WTC11 (cell line): ENCODE measurements around the gene PDZRN3.

ENCODE experiments used
- CBFB ChIP-seq: sonication (generic); formaldehyde crosslinking; IDR thresholded peaks from 2 replicates; pipeline ENCODE4 v1.8.1; 2022; ENCODE audit warnings: mild to moderate bottlenecking, low read depth, missing genetic modification reagents
- CTCF ChIP-seq: fragments of 200-600 bp; IDR thresholded peaks from 2 replicates; pipeline ENCODE4 v1.8.0; 2022; ENCODE audit warnings: antibody characterized with exemption
- JUN ChIP-seq: sonication (generic); formaldehyde crosslinking; IDR thresholded peaks from 2 replicates; pipeline ENCODE4 v1.8.0; 2023; ENCODE audit warnings: mild to moderate bottlenecking, missing genetic modification reagents
- KAT7 ChIP-seq: sonication (generic); formaldehyde crosslinking; IDR thresholded peaks from 2 replicates; pipeline ENCODE4 v1.8.1; 2023; ENCODE audit warnings: missing genetic modification reagents, mild to moderate bottlenecking, borderline replicate concordance
- TEAD1 ChIP-seq: sonication (generic); formaldehyde crosslinking; IDR thresholded peaks from 2 replicates; pipeline ENCODE4 v1.8.0; 2022; ENCODE audit warnings: mild to moderate bottlenecking, missing genetic modification reagents
- TP53 ChIP-seq: sonication (generic); formaldehyde crosslinking; IDR thresholded peaks from 2 replicates; pipeline ENCODE4 v1.8.1; 2023; ENCODE audit warnings: mild to moderate bottlenecking, missing genetic modification reagents
- USF2 ChIP-seq: sonication (generic); formaldehyde crosslinking; IDR thresholded peaks from 2 replicates; pipeline ENCODE4 v1.8.1; 2023; ENCODE audit warnings: mild to moderate bottlenecking, missing genetic modification reagents, moderate library complexity
- ZNF396 ChIP-seq: fragments of 250-450 bp; sonication (Bioruptor Pico); IDR thresholded peaks from 2 replicates; pipeline ENCODE4 v1.8.0; 2021; ENCODE audit warnings: mild to moderate bottlenecking, moderate library complexity, borderline replicate concordance
- ZNF512 ChIP-seq: sonication (generic); formaldehyde crosslinking; IDR thresholded peaks from 2 replicates; pipeline ENCODE4 v1.8.1; 2022; ENCODE audit warnings: missing genetic modification reagents, borderline replicate concordance

GRCh38 chr3:73523661-73524060 lies 101.1 kb downstream of the PDZRN3 start:
- TF ChIP-seq ZNF396 (no peak), CTCF (no peak), KAT7 (CRISPR knock-in tag) (no peak), JUN (CRISPR knock-in tag) (no peak), TP53 (CRISPR knock-in tag) (no peak), CBFB (CRISPR knock-in tag) (no peak), ZNF512 (CRISPR knock-in tag) (no peak), USF2 (CRISPR knock-in tag) (no peak), TEAD1 (CRISPR knock-in tag) (no peak)
